ENCODE data around the gene ZHX3.

Gene ZHX3

GRCh38 chr20:41145821-41146620 lies 171.5 kb downstream of the ZHX3 start:
- Histone ChIP-seq H4K20me1 (ENCODE audit: control insufficient read depth, insufficient read depth, low read depth, low read length) (peaks cover 10% of the 10 kb centered on the region; the same call in 1 of the 2 replicates), H3F3A (ENCODE audit: control insufficient read depth, insufficient read depth) (no peaks in the 10 kb centered on the region), H3K27me3 (ENCODE audit: control insufficient read depth, low read length) (no peaks in the 10 kb centered on the region), H3K36me3 (ENCODE audit: control insufficient read depth, low read length) (peaks cover 11% of the 10 kb centered on the region), H3K9me2 (replicated peaks; ENCODE audit: control insufficient read depth, low read length) (no peaks in the 10 kb centered on the region), H3K4me2 (ENCODE audit: low read length) (no peak overlapping the region), H3K79me2 (ENCODE audit: control insufficient read depth, low read length) (peaks cover 98% of the 10 kb centered on the region), H3K4me1 (ENCODE audit: control insufficient read depth, low read length) (peaks cover 39% of the 10 kb centered on the region), H3K4me3 (ENCODE audit: low read length) (no peak overlapping the region), H3K27ac (ENCODE audit: low read depth, low read length) (no peak overlapping the region), H3K9me3 (ENCODE audit: control insufficient read depth, insufficient read depth, low read length) (no peaks in the 10 kb centered on the region)
- TF ChIP-seq, protein P1, sequence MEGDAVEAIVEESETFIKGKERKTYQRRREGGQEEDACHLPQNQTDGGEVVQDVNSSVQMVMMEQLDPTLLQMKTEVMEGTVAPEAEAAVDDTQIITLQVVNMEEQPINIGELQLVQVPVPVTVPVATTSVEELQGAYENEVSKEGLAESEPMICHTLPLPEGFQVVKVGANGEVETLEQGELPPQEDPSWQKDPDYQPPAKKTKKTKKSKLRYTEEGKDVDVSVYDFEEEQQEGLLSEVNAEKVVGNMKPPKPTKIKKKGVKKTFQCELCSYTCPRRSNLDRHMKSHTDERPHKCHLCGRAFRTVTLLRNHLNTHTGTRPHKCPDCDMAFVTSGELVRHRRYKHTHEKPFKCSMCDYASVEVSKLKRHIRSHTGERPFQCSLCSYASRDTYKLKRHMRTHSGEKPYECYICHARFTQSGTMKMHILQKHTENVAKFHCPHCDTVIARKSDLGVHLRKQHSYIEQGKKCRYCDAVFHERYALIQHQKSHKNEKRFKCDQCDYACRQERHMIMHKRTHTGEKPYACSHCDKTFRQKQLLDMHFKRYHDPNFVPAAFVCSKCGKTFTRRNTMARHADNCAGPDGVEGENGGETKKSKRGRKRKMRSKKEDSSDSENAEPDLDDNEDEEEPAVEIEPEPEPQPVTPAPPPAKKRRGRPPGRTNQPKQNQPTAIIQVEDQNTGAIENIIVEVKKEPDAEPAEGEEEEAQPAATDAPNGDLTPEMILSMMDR (IDR thresholded peaks at IDR 0.05; ENCODE audit: low read depth, low read length, poor library complexity, severe bottlenecking), result no peak
- TF ChIP-seq EZH2phosphoT487 (IDR thresholded peaks at IDR 0.05; ENCODE audit: borderline replicate concordance, low read length), result no peak

GRCh38 chr20:41145317-41145716 lies 172.2 kb downstream of the ZHX3 start:
- TF ChIP-seq, protein P1 (IDR thresholded peaks at IDR 0.05; ENCODE audit: low read depth, low read length, poor library complexity, severe bottlenecking), result no peak
- TF ChIP-seq EZH2phosphoT487 (IDR thresholded peaks at IDR 0.05; ENCODE audit: borderline replicate concordance, low read length), result no peak
- Histone ChIP-seq H3F3A (ENCODE audit: control insufficient read depth, insufficient read depth) (no peaks in the 10 kb centered on the region), H3K4me3 (ENCODE audit: low read length) (no peak overlapping the region), H4K20me1 (ENCODE audit: control insufficient read depth, insufficient read depth, low read depth, low read length) (peaks cover 9% of the 10 kb centered on the region; the same call in 1 of the 2 replicates), H3K27me3 (ENCODE audit: control insufficient read depth, low read length) (no peaks in the 10 kb centered on the region), H3K79me2 (ENCODE audit: control insufficient read depth, low read length) (peaks cover 98% of the 10 kb centered on the region), H3K4me1 (ENCODE audit: control insufficient read depth, low read length) (peaks cover 46% of the 10 kb centered on the region), H3K9me3 (ENCODE audit: control insufficient read depth, insufficient read depth, low read length) (no peaks in the 10 kb centered on the region), H3K9me2 (replicated peaks; ENCODE audit: control insufficient read depth, low read length) (no peaks in the 10 kb centered on the region), H3K4me2 (ENCODE audit: low read length) (no peak overlapping the region), H3K27ac (ENCODE audit: low read depth, low read length) (no peak overlapping the region), H3K36me3 (ENCODE audit: control insufficient read depth, low read length) (peaks cover 17% of the 10 kb centered on the region)

- no peaks in the 10 kb centered on the region for H3K9me3 ChIP-seq (ENCODE audit: control insufficient read depth, insufficient read depth, low read length)
- TF ChIP-seq, protein P1 (IDR thresholded peaks at IDR 0.05; ENCODE audit: low read depth, low read length, poor library complexity, severe bottlenecking), result no peak
- no peak for TF ChIP-seq EZH2phosphoT487 (IDR thresholded peaks at IDR 0.05; ENCODE audit: borderline replicate concordance, low read length)
- no peak overlapping the region for H3K27ac ChIP-seq (ENCODE audit: low read depth, low read length)
- no peaks in the 10 kb centered on the region for H3K9me2 ChIP-seq (replicated peaks; ENCODE audit: control insufficient read depth, low read length)
- peaks cover 30% of the 10 kb centered on the region for H3K36me3 ChIP-seq (ENCODE audit: control insufficient read depth, low read length)
- H3K27me3 ChIP-seq (ENCODE audit: control insufficient read depth, low read length), result no peaks in the 10 kb centered on the region
- H3K4me1 ChIP-seq (ENCODE audit: control insufficient read depth, low read length), result peaks cover 64% of the 10 kb centered on the region
- H3K4me2 ChIP-seq (ENCODE audit: low read length), result no peak overlapping the region
- no peaks in the 10 kb centered on the region for H3F3A ChIP-seq (ENCODE audit: control insufficient read depth, insufficient read depth)
- H3K79me2 ChIP-seq (ENCODE audit: control insufficient read depth, low read length), result peaks cover 99% of the 10 kb centered on the region
- H4K20me1 ChIP-seq (ENCODE audit: control insufficient read depth, insufficient read depth, low read depth, low read length), result peaks cover 13% of the 10 kb centered on the region; the same call in 1 of the 2 replicates
- no peak overlapping the region for H3K4me3 ChIP-seq (ENCODE audit: low read length)
Measured at GRCh38 chr20:41143354-41143753, 174.2 kb downstream of the ZHX3 start.

Data from DOHH2 (cell line).